ENCODE results near the gene PUM2.

Gene PUM2

GRCh38 chr2:20211420-20211819 is 139.2 kb downstream of the PUM2 start:
- no peak for DNase-seq
- WGBS (ENCODE audit: insufficient coverage) = 98% methylated on average over 11 of the region's 12 CpGs
- Histone ChIP-seq H3K9me3 (ENCODE audit: control extremely low read depth in 1 of 5, control insufficient read depth in 4 of 5, insufficient read depth in 2 of 5, low read depth in 1 of 5, low read length in 4 of 5) (no peaks in the 10 kb centered on the region), H3K27me3 (replicated peaks in 2 of 5; ENCODE audit: control insufficient read depth in 4 of 5, insufficient read depth in 5 of 5, low read length in 4 of 5) (peaks cover 0 to 2% (median 0%) of the 10 kb centered on the region in 5 experiments), H3K27ac (ENCODE audit: insufficient read depth in 1 of 2, low read depth in 1 of 2, low read length in 2 of 2, poor library complexity in 1 of 2, severe bottlenecking in 2 of 2) (no peak overlapping the region), H3K36me3 (ENCODE audit: control insufficient read depth in 4 of 4, insufficient read depth in 4 of 4, low read length in 3 of 4) (no peaks in the 10 kb centered on the region), H3K4me1 (ENCODE audit: control extremely low read depth in 1 of 4, control insufficient read depth in 4 of 4, insufficient read depth in 4 of 4, low read length in 3 of 4) (peaks cover 0 to 18% (median 13%) of the 10 kb centered on the region in 4 experiments), H3K4me3 (ENCODE audit: control insufficient read depth in 1 of 7, extremely low read depth in 1 of 7, insufficient read depth in 4 of 7, low read depth in 2 of 7, low read length in 6 of 7) (no peak overlapping the region)
- ChIA-PET POLR2A (no interaction called here), CTCF (interaction anchor here (1.0 to 1.6 kb wide), 2 partner anchors 14 to 103 kb away, joined by 3 to 9 read pairs; partner anchors contain the start of gene SDC1)

- H3K4me1 ChIP-seq (ENCODE audit: control extremely low read depth in 1 of 4, control insufficient read depth in 4 of 4, insufficient read depth in 4 of 4, low read length in 3 of 4) = peaks cover 0 to 18% (median 13%) of the 10 kb centered on the region in 4 experiments
- H3K27ac ChIP-seq (ENCODE audit: insufficient read depth in 1 of 2, low read depth in 1 of 2, low read length in 2 of 2, poor library complexity in 1 of 2, severe bottlenecking in 2 of 2) = no peak overlapping the region
- ChIA-PET POLR2A (interaction anchor here (0.9 kb wide), 1 partner anchor 341 kb away, joined by 3 read pairs; no protein-coding TSS in a partner anchor), CTCF (interaction anchor here (0.6 to 2.0 kb wide), 4 partner anchors 15 to 261 kb away, joined by 3 to 9 read pairs (median 6); partner anchors contain the start of gene SDC1)
- H3K27me3 ChIP-seq (replicated peaks in 2 of 5; ENCODE audit: control insufficient read depth in 4 of 5, insufficient read depth in 5 of 5, low read length in 4 of 5) = peaks cover 0 to 2% (median 0%) of the 10 kb centered on the region in 5 experiments
- H3K4me3 ChIP-seq (ENCODE audit: control insufficient read depth in 1 of 7, extremely low read depth in 1 of 7, insufficient read depth in 4 of 7, low read depth in 2 of 7, low read length in 6 of 7) = no peak overlapping the region
- peak in 2 of 3 donors; percentile 49 to 60 for DNase-seq
- 22% methylated on average over 8 of the region's 8 CpGs for WGBS (ENCODE audit: insufficient coverage)
- no peaks in the 10 kb centered on the region for H3K9me3 ChIP-seq (ENCODE audit: control extremely low read depth in 1 of 5, control insufficient read depth in 4 of 5, insufficient read depth in 2 of 5, low read depth in 1 of 5, low read length in 4 of 5)
- no peaks in the 10 kb centered on the region for H3K36me3 ChIP-seq (ENCODE audit: control insufficient read depth in 4 of 4, insufficient read depth in 4 of 4, low read length in 3 of 4)
These were observed 140.2 kb downstream of the PUM2 start for GRCh38 chr2:20210462-20210861.

GRCh38 chr2:20209373-20210109 is 141.1 kb downstream of the PUM2 start:
- Histone ChIP-seq H3K4me1 (ENCODE audit: control extremely low read depth in 1 of 4, control insufficient read depth in 4 of 4, insufficient read depth in 4 of 4, low read length in 3 of 4) (peaks cover 0 to 18% (median 13%) of the 10 kb centered on the region in 4 experiments), H3K9me3 (ENCODE audit: control extremely low read depth in 1 of 5, control insufficient read depth in 4 of 5, insufficient read depth in 2 of 5, low read depth in 1 of 5, low read length in 4 of 5) (no peaks in the 10 kb centered on the region), H3K27ac (ENCODE audit: insufficient read depth in 1 of 2, low read depth in 1 of 2, low read length in 2 of 2, poor library complexity in 1 of 2, severe bottlenecking in 2 of 2) (no peak overlapping the region), H3K36me3 (ENCODE audit: control insufficient read depth in 4 of 4, insufficient read depth in 4 of 4, low read length in 3 of 4) (no peaks in the 10 kb centered on the region), H3K27me3 (replicated peaks in 2 of 5; ENCODE audit: control insufficient read depth in 4 of 5, insufficient read depth in 5 of 5, low read length in 4 of 5) (no peaks in the 10 kb centered on the region), H3K4me3 (ENCODE audit: control insufficient read depth in 1 of 7, extremely low read depth in 1 of 7, insufficient read depth in 4 of 7, low read depth in 2 of 7, low read length in 6 of 7) (no peak overlapping the region)
- no peak for DNase-seq
- POLR2A ChIA-PET = interaction anchor here (0.9 kb wide), 1 partner anchor 340 kb away, joined by 3 read pairs; no protein-coding TSS in a partner anchor
- WGBS (ENCODE audit: insufficient coverage) = 91% methylated on average over 21 of the region's 21 CpGs
- CTCF ChIA-PET = interaction anchor here (1.2 to 2.0 kb wide), 2 partner anchors 20 to 73 kb away, joined by 5 to 9 read pairs; no protein-coding TSS in a partner anchor

GRCh38 chr2:20208476-20208859 is 142.2 kb downstream of the PUM2 start:
- Histone ChIP-seq H3K27ac (ENCODE audit: insufficient read depth in 1 of 2, low read depth in 1 of 2, low read length in 2 of 2, poor library complexity in 1 of 2, severe bottlenecking in 2 of 2) (no peak overlapping the region), H3K4me1 (ENCODE audit: control extremely low read depth in 1 of 4, control insufficient read depth in 4 of 4, insufficient read depth in 4 of 4, low read length in 3 of 4) (peaks cover 0 to 18% (median 13%) of the 10 kb centered on the region in 4 experiments), H3K9me3 (ENCODE audit: control extremely low read depth in 1 of 5, control insufficient read depth in 4 of 5, insufficient read depth in 2 of 5, low read depth in 1 of 5, low read length in 4 of 5) (no peaks in the 10 kb centered on the region), H3K27me3 (replicated peaks in 2 of 5; ENCODE audit: control insufficient read depth in 4 of 5, insufficient read depth in 5 of 5, low read length in 4 of 5) (no peaks in the 10 kb centered on the region), H3K36me3 (ENCODE audit: control insufficient read depth in 4 of 4, insufficient read depth in 4 of 4, low read length in 3 of 4) (no peaks in the 10 kb centered on the region), H3K4me3 (ENCODE audit: control insufficient read depth in 1 of 7, extremely low read depth in 1 of 7, insufficient read depth in 4 of 7, low read depth in 2 of 7, low read length in 6 of 7) (no peak overlapping the region)
- 64% methylated on average over 3 of the region's 5 CpGs for WGBS (ENCODE audit: insufficient coverage)
- ChIA-PET POLR2A (interaction anchor here (0.7 kb wide), 1 partner anchor 8 kb away, joined by 4 read pairs; no protein-coding TSS in a partner anchor), CTCF (interaction anchor here (1.3 to 1.7 kb wide), 2 partner anchors 11 to 17 kb away, joined by 3 read pairs; no protein-coding TSS in a partner anchor)
- no peak for DNase-seq

GRCh38 chr2:20207051-20207450 is 143.6 kb downstream of the PUM2 start:
- H3K9me3 ChIP-seq (ENCODE audit: control extremely low read depth in 1 of 5, control insufficient read depth in 4 of 5, insufficient read depth in 2 of 5, low read depth in 1 of 5, low read length in 4 of 5) = no peaks in the 10 kb centered on the region
- no peak for DNase-seq
- peaks cover 0 to 11% (median 8%) of the 10 kb centered on the region in 4 experiments for H3K4me1 ChIP-seq (ENCODE audit: control extremely low read depth in 1 of 4, control insufficient read depth in 4 of 4, insufficient read depth in 4 of 4, low read length in 3 of 4)
- H3K27me3 ChIP-seq (replicated peaks in 2 of 5; ENCODE audit: control insufficient read depth in 4 of 5, insufficient read depth in 5 of 5, low read length in 4 of 5) = no peaks in the 10 kb centered on the region
- WGBS (ENCODE audit: insufficient coverage) = 63% methylated on average over 3 of the region's 5 CpGs
- no peak overlapping the region for H3K4me3 ChIP-seq (ENCODE audit: control insufficient read depth in 1 of 7, extremely low read depth in 1 of 7, insufficient read depth in 4 of 7, low read depth in 2 of 7, low read length in 6 of 7)
- CTCF ChIA-PET = interaction anchor here (1.7 kb wide), 1 partner anchor 12 kb away, joined by 3 read pairs; no protein-coding TSS in a partner anchor
- no peak overlapping the region for H3K27ac ChIP-seq (ENCODE audit: insufficient read depth in 1 of 2, low read depth in 1 of 2, low read length in 2 of 2, poor library complexity in 1 of 2, severe bottlenecking in 2 of 2)
- no peaks in the 10 kb centered on the region for H3K36me3 ChIP-seq (ENCODE audit: control insufficient read depth in 4 of 4, insufficient read depth in 4 of 4, low read length in 3 of 4)
- POLR2A ChIA-PET = no interaction called here

GRCh38 chr2:20205915-20206524 is 144.6 kb downstream of the PUM2 start:
- Histone ChIP-seq H3K27ac (ENCODE audit: insufficient read depth in 1 of 2, low read depth in 1 of 2, low read length in 2 of 2, poor library complexity in 1 of 2, severe bottlenecking in 2 of 2) (no peak overlapping the region), H3K9me3 (ENCODE audit: control extremely low read depth in 1 of 5, control insufficient read depth in 4 of 5, insufficient read depth in 2 of 5, low read depth in 1 of 5, low read length in 4 of 5) (no peaks in the 10 kb centered on the region), H3K27me3 (replicated peaks in 2 of 5; ENCODE audit: control insufficient read depth in 4 of 5, insufficient read depth in 5 of 5, low read length in 4 of 5) (no peaks in the 10 kb centered on the region), H3K4me3 (ENCODE audit: control insufficient read depth in 1 of 7, extremely low read depth in 1 of 7, insufficient read depth in 4 of 7, low read depth in 2 of 7, low read length in 6 of 7) (no peak overlapping the region), H3K4me1 (ENCODE audit: control extremely low read depth in 1 of 4, control insufficient read depth in 4 of 4, insufficient read depth in 4 of 4, low read length in 3 of 4) (peaks cover 0 to 11% (median 8%) of the 10 kb centered on the region in 4 experiments), H3K36me3 (ENCODE audit: control insufficient read depth in 4 of 4, insufficient read depth in 4 of 4, low read length in 3 of 4) (no peaks in the 10 kb centered on the region)
- 100% methylated on average over 6 of the region's 10 CpGs for WGBS (ENCODE audit: insufficient coverage)
- POLR2A ChIA-PET = no interaction called here
- DNase-seq = no peak
- CTCF ChIA-PET = interaction anchor here (1.4 kb wide), 1 partner anchor 65 kb away, joined by 3 read pairs; no protein-coding TSS in a partner anchor
